Activated CD8-positive, alpha-beta memory T cell treated with anti-CD3 and anti-CD28 coated beads, Interleukin-2, amount 50 U/mL, for 1 hour (primary cell): Measurements from ENCODE around the gene CD59.
A peak's percentile ranks its signal among the peaks of the same experiment; 100 is the strongest.

Source experiments
- DNase-seq: peaks from one replicate; pipeline ENCODE4 v3.0.0-alpha.2; 2020; ENCODE audit errors: extremely low read depth

The CD59 gene, protein sequence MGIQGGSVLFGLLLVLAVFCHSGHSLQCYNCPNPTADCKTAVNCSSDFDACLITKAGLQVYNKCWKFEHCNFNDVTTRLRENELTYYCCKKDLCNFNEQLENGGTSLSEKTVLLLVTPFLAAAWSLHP

DNA sequence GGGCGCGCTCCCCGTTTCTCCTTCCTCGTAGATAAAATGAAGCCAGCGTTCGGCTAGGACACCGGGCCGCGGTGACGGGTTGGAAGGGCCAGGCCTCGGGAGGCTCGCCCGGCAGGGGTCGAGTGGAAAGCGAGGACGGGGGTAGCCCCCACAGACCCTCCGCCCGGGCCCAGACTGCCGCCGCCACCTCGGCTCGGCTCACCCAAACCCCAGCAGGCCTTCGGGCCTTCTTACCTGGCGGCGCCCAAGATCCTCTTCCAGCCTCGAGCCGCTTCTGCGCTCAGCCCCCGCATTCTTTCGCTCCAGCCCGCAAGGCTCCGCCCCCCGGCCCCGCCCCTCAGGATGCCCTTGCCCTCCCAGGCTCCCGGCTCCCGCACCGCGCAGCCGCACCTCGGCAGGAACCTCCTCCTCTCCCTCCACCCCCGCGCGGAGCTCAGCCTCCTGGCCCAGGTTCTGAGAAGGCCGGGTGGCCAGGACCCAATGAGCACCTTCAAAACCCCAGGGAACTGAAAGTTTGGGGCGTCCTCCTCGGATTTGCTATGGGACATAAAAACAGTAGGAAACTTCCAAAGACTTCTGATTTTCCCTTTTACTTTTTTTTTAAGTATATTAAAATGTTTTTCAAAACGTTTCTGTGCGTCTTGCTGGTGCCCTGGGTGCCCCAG lies at the start of gene CD59:
CD59 (minus strand) TSS at position 276 of the 665 bp plus-strand sequence. CDS start 13,978 bp downstream, outside the sequence.
- DNase-seq, result peak; percentile 66

DNA sequence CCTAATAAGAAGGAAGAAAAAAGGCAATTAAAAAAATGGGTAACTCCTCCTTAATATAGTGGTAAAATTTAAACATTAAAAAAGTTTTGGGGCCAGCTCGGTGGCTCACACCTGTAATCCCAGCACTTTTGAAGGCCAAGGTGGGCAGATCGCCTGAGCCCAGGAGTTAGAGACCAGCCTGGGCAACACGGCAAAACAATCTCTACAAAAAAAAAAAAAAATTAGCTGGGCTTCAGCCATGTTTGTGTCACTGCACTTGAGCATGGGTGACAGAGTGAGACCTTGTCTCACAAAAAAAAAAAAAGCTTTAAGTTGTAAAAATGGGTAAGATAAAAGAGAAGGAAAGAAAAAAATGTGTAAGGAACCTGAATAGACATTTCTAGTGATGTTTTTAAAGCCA lies 49.4 kb upstream of the CD59 start:
- DNase-seq, result no peak

DNA sequence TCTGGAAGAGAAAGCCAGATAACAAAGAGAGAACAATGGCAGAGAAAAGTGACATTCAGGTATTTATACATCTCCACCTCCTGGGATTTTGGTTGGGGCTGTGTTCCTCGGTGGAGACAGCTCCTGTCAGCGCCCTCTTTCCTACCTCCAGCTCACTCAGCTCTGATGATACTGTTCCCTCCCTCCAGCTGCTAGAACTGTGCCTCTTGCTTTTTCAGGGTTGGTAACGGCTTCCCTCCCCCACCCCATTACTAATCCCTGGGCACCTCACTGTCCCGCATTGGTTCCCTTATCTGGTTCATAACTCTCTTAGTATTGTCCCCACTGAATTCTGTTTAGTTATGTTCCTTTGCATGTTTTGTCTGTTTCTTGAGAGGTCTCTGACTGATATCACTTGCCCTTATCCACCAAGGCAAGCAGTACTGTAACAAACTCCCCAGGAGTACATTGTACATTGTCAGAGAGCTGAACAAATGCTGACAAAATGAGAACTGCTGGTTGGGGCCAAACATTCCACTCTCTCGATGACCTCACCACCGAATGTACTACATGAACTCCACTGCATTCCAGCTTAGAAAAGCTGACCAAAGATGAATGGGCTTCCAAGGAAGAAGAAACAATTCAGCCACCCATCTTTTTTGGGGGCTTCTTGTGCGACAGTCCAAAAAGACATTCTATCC lies 43.8 kb upstream of the CD59 start:
- no peak for DNase-seq

DNA sequence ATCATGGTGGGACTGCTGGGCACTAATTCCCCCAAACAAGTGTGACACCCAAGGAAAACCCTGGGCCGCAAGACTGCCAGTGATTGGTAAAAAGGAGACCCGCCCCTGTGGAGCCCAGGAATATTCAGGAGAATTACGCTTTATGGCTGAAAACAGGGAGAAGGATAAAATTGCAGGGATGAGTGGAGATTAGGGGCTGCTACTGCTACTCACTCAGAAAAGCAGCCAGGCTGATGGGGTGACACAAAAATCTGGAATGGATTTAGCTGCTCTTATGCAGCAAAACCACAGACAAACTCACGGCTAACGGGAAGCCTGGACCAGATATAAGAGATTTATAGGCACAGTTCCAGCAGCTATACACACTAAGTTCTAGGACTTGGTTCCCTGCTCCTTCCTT lies 42.5 kb upstream of the CD59 start:
- DNase-seq, result no peak

DNA sequence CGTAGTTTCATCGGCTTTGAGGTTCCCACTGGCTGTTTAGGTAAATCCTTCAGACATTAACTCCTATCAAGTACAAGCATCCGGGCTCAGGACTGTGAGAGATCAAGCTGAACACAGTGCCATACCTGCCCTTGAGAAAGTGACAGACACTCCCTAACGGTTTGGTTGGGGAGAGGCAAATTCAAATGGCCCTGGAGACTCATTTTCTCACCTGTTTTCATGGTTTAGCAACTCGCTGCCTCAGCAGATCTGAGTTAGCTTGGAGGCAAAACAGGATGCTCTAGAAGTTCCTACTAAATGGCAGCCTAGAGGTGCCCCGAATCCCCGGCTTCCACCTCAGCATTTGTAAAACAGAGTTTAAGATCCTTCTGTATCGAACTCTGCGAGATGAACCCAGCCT lies 41.7 kb upstream of the CD59 start:
- DNase-seq, result no peak

DNA sequence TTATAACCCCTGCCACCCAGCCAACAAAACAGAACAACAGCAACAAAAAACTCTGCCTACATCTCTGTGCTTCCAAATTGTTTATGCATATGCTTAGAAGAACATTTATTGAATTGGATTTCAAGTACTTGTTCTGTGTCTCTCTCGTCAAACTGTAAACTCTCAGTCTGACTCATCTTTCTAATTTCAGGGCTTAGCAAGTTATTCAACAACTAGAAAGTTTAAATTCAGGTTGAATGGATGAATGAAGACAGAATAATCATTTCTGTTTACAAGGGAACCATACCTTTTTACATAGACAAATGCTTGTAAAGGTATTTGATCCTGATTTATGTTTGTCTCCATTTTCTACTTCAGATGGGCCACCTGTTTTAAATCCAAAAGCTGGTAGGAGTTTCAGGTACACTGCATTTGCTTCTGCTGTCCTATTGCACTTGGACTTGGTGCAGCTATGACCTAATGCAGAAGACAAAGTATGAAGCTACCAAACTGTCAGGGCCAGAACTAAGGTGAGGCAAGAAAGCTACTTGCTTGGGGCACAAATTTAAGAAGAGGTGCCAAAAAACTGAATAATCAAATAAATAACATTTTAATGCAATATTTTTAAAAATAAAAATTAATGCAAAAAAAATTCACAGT lies 39.7 kb upstream of the CD59 start:
- DNase-seq, result no peak

DNA sequence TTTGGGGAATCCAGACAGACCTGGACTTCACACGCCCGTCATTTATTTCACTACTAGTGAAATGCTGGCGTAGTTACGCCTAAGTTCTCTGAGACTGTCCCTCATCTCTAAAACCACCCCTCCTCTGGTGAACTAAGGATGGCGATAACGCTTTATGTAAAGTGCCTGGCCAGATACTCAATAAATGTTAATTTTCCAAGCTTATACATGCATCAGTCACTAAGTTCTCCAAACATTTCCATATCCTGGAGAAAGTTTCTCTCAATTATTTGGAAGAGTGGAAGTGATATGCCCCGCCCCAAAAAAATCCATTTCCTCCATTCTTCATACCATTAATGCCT lies 39.2 kb upstream of the CD59 start:
- no peak for DNase-seq

DNA sequence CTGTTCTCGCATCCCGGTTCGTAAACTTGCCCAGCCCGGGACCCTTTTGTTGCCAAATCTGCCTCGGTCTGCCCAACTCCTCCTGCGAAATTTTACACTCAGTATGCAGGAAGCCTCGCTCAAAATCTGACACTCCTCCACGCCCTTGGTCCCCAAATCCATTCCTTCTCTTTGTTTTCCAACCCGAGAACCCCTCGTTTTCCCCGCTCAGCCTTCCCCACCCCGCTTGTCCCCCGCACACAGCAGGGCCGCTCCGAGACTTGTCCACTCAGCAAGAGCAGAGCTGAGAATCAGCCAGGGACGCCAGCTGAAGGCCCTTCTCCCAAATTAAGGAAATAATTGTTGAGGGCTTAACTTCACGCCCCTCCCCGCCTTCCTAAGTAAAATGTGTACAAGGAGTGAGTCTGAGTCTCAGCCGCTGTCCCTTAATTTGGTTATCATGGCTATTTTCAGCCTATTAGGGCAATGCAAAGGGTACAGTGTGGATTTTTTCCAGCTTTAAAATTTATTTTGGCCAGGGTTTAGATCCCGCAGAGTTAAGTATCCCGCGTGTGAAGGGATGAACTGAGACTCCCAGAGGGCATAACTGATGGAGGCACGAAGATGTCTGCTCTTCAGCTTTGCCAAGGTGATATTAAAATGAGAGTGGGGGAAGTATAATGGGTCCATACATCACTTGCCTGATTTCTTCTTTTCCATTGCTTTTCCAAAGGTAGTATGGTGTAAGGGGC lies 38.7 kb upstream of the CD59 start:
- DNase-seq, result no peak

DNA sequence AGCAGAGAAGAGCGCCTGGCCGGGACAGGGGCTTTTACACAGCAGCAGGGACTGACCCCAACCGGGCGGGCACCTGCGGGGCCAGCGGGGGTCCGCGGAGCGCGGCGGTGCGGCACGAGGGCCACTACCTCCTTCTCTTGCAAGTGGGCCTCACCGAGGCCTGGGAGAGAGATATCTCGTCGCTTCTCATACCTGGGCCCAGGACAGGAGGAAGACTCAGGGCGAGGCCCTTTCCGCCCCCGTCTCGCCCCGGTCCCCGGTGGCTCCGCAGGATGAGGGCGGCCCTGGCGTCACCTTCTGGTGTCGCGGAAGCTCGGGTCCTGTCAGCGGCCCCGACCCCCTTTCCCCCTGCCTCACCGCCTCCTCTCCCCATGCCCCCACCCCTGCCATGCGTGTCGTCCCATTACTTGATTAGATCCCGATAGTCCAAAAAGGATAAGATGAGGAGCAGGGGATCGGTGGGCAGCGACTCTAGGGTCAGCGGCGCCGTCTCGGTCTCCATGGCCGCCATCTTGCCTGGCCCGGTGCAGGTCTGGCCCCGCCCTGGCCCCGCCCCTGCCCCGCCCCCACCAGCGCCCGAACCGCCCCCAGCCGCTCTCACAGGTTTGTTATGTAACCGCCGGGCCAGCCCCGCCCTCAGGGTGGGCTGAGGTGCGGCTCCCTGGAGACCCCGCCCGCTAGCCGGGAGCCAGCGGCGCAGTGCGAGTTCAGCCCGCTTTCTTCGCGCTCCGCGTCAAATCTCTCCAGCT lies 37.9 kb upstream of the CD59 start, which contains the start of gene FBXO3:
FBXO3 (minus strand) TSS at position 534 of the 749 bp plus-strand sequence; CDS start at position 511, 23 bp downstream.
- DNase-seq, result peak; percentile 71

DNA sequence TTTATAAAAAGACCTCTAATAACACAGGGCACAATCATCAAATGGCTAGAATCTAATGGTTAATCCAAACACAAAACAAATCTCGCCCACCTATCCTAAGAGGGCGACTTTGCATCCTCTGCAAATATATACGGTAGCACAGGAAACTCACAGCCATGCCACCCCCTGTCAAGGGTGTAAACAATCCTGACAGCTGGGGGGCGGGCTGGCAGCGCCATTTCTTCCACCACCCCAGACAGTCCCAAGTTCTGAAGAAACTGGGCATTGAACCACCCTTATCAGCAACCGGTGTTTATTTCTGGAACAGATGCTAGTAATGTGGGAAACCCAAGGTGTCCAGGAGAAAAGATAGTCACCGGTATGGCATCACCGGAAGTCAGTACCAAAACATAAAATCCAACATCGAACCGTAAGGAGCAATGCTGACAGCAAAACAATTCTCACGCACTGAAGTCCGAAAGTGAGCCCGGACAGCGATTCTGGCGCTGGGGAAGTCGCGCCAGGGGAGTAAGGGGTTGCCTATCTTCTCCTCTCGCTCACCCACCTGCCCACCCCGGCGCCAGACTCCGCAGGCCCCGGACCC lies 37.3 kb upstream of the CD59 start:
- DNase-seq, result no peak

DNA sequence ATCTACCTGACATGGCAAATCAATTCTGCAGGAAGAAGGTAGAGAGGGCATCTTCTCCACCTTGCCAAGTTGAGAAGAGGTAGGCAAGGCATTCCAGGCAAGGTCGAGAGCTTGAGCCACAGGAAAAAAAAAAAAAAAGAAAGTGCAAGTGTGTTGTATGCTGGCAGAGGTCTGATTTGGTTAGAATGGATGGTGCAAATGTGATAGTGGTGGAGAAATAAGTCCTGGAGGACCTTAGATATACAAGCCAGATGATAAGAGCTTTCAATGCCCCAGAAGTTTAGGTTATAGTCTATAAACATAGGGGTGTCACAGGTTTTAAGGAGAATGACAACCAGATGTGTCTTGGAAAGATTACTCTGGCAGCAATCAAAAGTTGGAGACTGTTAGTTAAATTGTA lies 36.6 kb upstream of the CD59 start:
- DNase-seq, result no peak

DNA sequence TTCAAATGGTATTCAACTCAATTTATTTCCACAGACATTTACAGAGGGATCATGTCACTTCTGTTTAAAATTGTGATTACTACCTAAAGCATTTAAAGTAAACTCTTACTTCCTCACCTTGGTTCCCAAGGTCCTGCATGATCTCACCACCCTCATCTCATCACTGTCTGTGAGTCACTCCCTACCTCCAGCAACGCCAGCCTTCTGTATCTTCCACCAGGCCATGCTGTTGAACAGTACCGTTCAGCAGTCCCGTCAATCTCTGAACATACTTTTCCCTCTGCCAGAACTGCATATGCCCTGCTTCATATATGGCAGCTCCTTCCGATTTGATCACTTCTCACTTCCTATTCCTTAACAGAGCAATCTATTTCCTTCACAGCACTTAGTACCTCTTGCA lies 36.1 kb upstream of the CD59 start:
- no peak for DNase-seq

DNA sequence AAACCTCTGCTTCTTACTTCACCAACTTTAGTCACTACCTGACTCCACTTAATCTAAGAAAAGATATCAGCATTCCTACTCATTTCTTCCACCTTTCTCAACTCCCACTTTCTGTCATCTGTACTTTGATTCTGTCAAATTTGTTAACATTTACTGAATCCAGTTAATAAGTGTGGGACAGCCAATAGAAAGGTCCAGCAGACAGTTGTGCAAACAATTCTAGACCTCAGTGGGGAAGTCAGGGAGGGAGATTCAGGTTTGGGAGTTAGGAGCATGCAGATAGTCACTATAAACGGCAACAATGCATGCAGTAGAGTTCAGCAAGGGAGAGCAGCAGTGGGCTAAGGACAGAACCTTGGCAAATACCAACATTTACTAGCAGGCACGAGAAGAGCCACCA lies 34.0 kb upstream of the CD59 start:
- no peak for DNase-seq

DNA sequence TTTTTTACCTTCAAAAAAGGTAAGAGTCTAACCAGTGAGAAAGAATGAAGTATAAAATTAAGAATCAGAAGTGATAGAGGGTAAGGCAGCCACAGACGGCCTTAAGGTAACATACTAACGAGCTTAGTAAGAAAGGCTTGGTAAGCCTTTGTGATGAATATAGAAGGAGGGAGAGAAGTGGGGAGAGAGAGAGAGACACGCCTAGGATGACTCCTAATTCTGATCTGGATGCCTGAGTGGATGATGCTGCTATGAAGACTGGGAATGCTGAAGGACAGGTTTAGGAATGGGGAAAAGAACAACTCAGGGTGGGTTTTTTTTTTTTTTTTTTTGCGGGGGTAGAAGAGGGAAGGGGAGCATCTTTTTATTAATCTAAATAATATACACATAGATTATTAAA lies 33.3 kb upstream of the CD59 start:
- no peak for DNase-seq

DNA sequence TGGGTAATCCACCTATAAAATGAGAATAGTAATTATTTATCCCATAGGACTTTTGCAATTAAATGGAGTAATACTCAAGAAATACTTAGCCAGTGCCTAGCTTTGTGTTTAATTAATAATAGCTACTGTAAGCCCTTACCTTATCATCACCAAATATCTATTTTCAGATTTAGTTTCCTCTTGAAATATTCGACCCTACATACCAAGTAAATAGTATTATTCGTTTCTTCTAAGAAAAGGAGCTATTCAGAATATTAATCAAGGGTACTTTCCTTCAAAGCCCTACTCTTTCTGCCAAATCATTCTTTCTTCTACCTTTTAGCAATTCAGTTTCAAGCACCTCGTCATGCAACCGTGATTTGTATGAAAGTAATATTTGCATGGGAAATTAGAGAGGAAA lies 31.4 kb upstream of the CD59 start:
- no peak for DNase-seq

DNA sequence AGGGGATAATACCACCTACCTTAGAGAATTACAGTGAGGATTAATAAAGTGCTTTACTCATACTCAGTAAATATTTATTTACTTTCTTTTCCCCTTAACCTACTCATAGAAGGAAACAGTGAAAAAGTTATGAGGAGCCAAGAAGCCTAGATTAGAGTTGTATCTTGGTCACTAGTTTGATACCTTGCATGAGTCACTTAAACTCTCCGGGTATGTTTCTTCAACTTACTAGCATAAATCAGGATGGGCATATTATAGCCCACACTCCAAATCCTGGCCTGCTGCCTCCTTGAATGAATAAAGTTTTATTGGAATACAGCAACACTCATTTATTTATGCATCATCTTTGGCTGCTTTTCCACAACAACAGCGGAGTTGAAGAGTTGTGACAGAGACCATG lies 29.9 kb upstream of the CD59 start:
- no peak for DNase-seq

DNA sequence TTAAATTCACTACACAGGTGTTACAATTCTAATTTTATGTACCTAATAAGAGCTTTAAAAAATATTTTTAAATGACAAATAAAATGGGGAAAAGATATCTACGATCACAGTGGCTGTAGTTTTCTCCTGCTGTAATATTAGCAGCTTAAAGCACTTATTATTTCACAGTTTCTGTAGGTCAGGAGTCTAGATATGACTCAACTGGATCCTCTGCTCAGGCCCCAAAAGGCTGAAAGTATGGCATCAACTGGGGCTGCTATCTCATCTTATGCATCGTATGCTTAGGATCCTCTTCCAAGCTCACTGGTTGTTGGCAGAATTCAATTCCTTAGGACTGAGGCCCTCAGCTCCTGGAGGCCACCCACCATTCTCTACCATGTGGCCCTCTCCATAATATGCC lies 25.2 kb upstream of the CD59 start:
- no peak for DNase-seq

DNA sequence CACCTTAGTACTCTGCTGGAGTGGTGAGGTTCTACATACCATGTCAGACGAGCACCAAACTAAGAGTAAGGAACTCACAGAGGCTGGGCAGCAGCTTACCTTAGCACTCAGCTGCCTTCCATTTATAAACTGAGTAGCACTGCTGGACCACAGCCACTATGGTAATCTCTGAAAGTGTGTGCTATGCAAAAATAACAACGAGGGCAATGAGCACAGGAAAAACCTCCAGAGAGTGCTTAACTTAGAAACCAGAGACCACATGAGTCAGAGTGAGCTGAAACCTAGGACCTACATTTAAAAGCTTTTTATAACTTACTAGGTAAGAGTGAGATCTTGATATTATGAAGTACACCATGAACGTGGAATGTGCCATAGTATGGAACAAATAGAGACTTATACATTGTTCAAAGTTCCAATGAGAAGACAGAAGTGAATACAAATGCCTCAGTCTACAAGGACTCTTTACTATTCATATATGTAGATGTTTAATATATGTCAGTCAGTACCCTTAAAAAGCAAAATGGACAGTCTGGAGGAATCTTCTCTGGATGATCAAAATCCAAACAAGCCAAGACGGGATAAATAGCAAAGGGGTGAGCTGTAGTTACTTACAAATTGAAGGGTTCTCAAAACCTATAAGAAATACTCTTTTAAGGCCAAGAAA lies 17.2 kb upstream of the CD59 start:
- DNase-seq, result no peak

DNA sequence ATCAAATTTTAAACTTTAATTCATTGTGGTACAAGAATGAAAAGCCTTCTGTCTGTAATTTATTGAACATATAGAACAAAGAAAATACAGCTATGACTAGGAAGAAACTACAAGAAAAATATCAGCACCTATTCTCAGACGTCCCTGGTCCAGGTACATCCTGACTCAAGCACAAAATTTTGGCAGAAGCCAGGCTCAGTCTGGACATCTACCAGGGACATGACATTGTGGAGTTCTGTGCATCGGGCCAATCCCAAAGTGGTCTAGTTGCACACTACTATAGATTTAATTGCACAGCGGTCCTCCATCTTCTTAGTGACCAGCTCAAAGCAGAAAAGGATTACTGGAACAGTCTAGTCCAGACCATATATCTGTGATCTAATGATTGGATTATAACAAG lies 15.7 kb upstream of the CD59 start:
- no peak for DNase-seq

DNA sequence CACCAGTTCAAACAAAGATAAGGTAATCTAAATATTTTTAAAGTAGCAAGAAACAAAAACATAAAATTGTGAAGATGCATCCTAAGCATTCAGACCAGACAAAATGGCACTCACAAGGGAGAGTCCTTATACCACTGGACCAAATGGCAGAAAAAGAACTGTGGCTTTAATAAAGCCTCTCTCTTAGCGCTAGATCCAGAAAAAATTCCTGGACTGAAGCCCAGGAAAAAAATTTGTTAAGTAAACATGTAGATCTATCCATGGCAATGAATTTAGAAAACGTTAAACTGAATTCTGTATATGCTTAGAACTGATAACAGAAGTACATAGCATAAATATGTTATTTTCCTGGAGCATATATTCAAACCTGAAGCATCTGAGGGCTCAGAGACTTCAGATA lies 11.8 kb upstream of the CD59 start:
- no peak for DNase-seq

DNA sequence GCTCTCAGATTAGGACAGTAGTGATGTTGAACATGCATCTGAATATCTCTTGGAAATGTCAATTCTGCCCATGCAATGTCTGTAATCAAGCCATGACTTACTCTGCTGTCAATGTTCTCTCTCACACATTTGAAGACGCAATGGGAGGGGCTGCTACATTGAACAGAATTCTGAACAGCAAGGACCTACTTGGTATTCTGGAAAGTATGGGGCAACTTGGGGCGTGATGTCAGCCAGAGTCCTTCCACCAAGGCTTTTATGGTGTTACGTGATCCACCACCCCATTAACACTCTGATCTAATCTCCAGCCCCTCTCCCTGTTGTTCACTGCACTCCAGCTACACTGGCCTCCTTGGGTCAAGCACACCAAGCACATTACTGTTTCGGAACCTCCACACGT lies 7.1 kb upstream of the CD59 start:
- no peak for DNase-seq
